ENCODE data around the gene KLK2.

KLK2 gene

GRCh38 chr19:50851620-50852019 lies 21.6 kb upstream of the KLK2 start:
- no peak for DNase-seq

GRCh38 chr19:50854636-50855410 lies 18.4 kb upstream of the KLK2 start, which contains the start of gene KLK3:
TSS of gene KLK3 (plus strand) at chr19:50854915. CDS start at chr19:50854956, 41 bp downstream.
- DNase-seq: no peak

- DNase-seq: no peak
Observed at GRCh38 chr19:50857366-50857765, 15.9 kb upstream of the KLK2 start.

GRCh38 chr19:50858886-50859285 lies 14.4 kb upstream of the KLK2 start:
- no peak for DNase-seq

- DNase-seq: no peak
Observed at GRCh38 chr19:50859849-50860248, 13.4 kb upstream of the KLK2 start.

- DNase-seq: no peak
Observed at GRCh38 chr19:50861010-50861409, 12.2 kb upstream of the KLK2 start.

- no peak for DNase-seq
Observed at GRCh38 chr19:50861496-50862286, 11.5 kb upstream of the KLK2 start.

GRCh38 chr19:50869479-50869878 lies 3.8 kb upstream of the KLK2 start:
- no peak for DNase-seq

- no peak for DNase-seq
Observed at GRCh38 chr19:50870417-50871089, 2.7 kb upstream of the KLK2 start.

- DNase-seq: no peak
Observed at GRCh38 chr19:50874211-50874610, 972 bp downstream of the KLK2 start.

- no peak for DNase-seq
Observed at GRCh38 chr19:50875795-50876422, 2.7 kb downstream of the KLK2 start.

GRCh38 chr19:50876456-50876855 lies 3.2 kb downstream of the KLK2 start:
- DNase-seq: no peak

- DNase-seq: no peak
Observed at GRCh38 chr19:50877338-50877737, 4.1 kb downstream of the KLK2 start.

GRCh38 chr19:50878851-50879250 lies 5.6 kb downstream of the KLK2 start:
- DNase-seq: no peak

- no peak for DNase-seq
Observed at GRCh38 chr19:50880241-50880640, 7.0 kb downstream of the KLK2 start.

- DNase-seq: no peak
Observed at GRCh38 chr19:50882188-50882587, 8.9 kb downstream of the KLK2 start.

GRCh38 chr19:50889638-50890037 lies 16.4 kb downstream of the KLK2 start:
- no peak for DNase-seq

GRCh38 chr19:50890422-50891252 lies 17.4 kb downstream of the KLK2 start:
- peak in 1 of 2 donors; percentile 27 for DNase-seq

- no peak for DNase-seq
Observed at GRCh38 chr19:50891253-50891625, 18.0 kb downstream of the KLK2 start.

- no peak for DNase-seq
Observed at GRCh38 chr19:50893047-50893736, 20.0 kb downstream of the KLK2 start.
